Astrocyte (in vitro differentiated cells and primary cell): ENCODE data around the gene HIC1.

Source experiments
- EZH2 ChIP-seq: IDR thresholded peaks from 2 replicates; pipeline ENCODE4 v1.6.1; 2012; ENCODE audit warnings: mild to moderate bottlenecking, low read length, inconsistent platforms; ENCODE audit not compliant: insufficient read depth
- TF ChIP-seq, protein P1 (sequence below): IDR thresholded peaks from 2 replicates; pipeline ENCODE4 v1.5.1; 2011; ENCODE audit warnings: low read depth, mild to moderate bottlenecking, inconsistent platforms, low read length, moderate library complexity; ENCODE audit not compliant: insufficient read depth

GRCh38 chr17:2042390-2042847 is 12.5 kb upstream of the HIC1 start:
- TF ChIP-seq, protein P1, sequence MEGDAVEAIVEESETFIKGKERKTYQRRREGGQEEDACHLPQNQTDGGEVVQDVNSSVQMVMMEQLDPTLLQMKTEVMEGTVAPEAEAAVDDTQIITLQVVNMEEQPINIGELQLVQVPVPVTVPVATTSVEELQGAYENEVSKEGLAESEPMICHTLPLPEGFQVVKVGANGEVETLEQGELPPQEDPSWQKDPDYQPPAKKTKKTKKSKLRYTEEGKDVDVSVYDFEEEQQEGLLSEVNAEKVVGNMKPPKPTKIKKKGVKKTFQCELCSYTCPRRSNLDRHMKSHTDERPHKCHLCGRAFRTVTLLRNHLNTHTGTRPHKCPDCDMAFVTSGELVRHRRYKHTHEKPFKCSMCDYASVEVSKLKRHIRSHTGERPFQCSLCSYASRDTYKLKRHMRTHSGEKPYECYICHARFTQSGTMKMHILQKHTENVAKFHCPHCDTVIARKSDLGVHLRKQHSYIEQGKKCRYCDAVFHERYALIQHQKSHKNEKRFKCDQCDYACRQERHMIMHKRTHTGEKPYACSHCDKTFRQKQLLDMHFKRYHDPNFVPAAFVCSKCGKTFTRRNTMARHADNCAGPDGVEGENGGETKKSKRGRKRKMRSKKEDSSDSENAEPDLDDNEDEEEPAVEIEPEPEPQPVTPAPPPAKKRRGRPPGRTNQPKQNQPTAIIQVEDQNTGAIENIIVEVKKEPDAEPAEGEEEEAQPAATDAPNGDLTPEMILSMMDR, result peak; percentile 12
- TF ChIP-seq EZH2, result no peak
